ENCODE results near the gene ALOX5. TPM values are rescaled to one million over a fixed set of nuclear protein-coding genes. Genes with fewer than 3 reads are reported as not detected.

The ALOX5 gene
- total and polyA plus RNA-seq, 2 donors (not counting 1 experiment from before 2014, with no cell fraction given): 354 to 888 TPM

- H4K20me1 ChIP-seq (ENCODE audit: control insufficient read depth, insufficient read depth, low read length, poor library complexity, severe bottlenecking): peaks cover 22% of the 10 kb centered on the region
- peaks cover 1 to 71% of the 10 kb centered on the region in 2 experiments for H3K36me3 ChIP-seq (replicated peaks in 1 of 2; ENCODE audit: control extremely low read depth in 1 of 2, control insufficient read depth in 1 of 2, extremely low read depth in 1 of 2, insufficient read depth in 2 of 2, low read length in 1 of 2)
- peaks cover 43% of the 10 kb centered on the region for H3K4me1 Mint-ChIP-seq
- no peak overlapping the region for H3K9ac ChIP-seq (ENCODE audit: low read length)
- H3K27me3 Mint-ChIP-seq: no peaks in the 10 kb centered on the region
- WGBS (ENCODE audit: insufficient coverage): 55% methylated on average over 12 of the region's 15 CpGs
- H3K27me3 ChIP-seq (replicated peaks in 1 of 4; ENCODE audit: control extremely low read depth in 1 of 4, control insufficient read depth in 3 of 4, insufficient read depth in 4 of 4, low read length in 3 of 4): no peaks in the 10 kb centered on the region
- no peak overlapping the region for H3K4me3 ChIP-seq (ENCODE audit: control extremely low read depth in 1 of 5, extremely low read depth in 1 of 5, insufficient read depth in 1 of 5, low read depth in 2 of 5, low read length in 4 of 5)
- no peak overlapping the region for H3K4me2 ChIP-seq (replicated peaks; ENCODE audit: low read depth, low read length, poor library complexity, severe bottlenecking)
- intact Hi-C loops (cut with micrococcal nuclease): loop anchor here (5.0 kb wide), 2 partner anchors 173 to 247 kb away; partner anchors contain the start of gene ZFAND4
- no peak for DNase-seq
- ChIA-PET CTCF (interaction anchor here (0.9 to 1.5 kb wide), 3 partner anchors 38 to 174 kb away, joined by 3 to 4 read pairs (median 3); no protein-coding TSS in a partner anchor), POLR2A (interaction anchor here (0.6 to 0.9 kb wide), 2 partner anchors 73 to 171 kb away, joined by 3 to 5 read pairs; no protein-coding TSS in a partner anchor)
- no peaks in the 10 kb centered on the region for H3K9me3 Mint-ChIP-seq (ENCODE audit: insufficient read depth)
- H2AFZ ChIP-seq (ENCODE audit: insufficient read depth, low read depth, low read length, poor library complexity, severe bottlenecking): no peak overlapping the region
- peaks cover 53% of the 10 kb centered on the region for H3K79me2 ChIP-seq (ENCODE audit: control insufficient read depth, insufficient read depth, low read length)
- no peak overlapping the region for H3K27ac ChIP-seq (ENCODE audit: low read length in 2 of 2)
- no peak for ATAC-seq (ENCODE audit: low read depth)
- H3K27ac Mint-ChIP-seq: no peak overlapping the region
- no peak overlapping the region for H3K4me3 Mint-ChIP-seq
- H3K9me3 ChIP-seq (ENCODE audit: control extremely low read depth in 1 of 3, control insufficient read depth in 2 of 3, insufficient read depth in 1 of 3, low read length in 2 of 3): no peaks in the 10 kb centered on the region
- TF ChIP-seq EZH2 (IDR thresholded peaks at IDR 0.05; ENCODE audit: borderline replicate concordance, insufficient read depth, low read depth, low read length, poor library complexity, severe bottlenecking): no peak
- TF ChIP-seq CTCF (IDR thresholded peaks at IDR 0.05): no peak
- peaks cover 25 to 31% of the 10 kb centered on the region in 2 donors for H3K4me1 ChIP-seq (ENCODE audit: control insufficient read depth in 2 of 2, insufficient read depth in 2 of 2, low read length in 2 of 2)
Observed at GRCh38 chr10:45424668-45425404, 50.8 kb downstream of the ALOX5 start.
